Measurements from ENCODE around the gene ITGAD.
A peak's percentile ranks its signal among the peaks of the same experiment; 100 is the strongest.
"Not testable (repeated sequence)": the region's sequence is repeated elsewhere in the genome, so short reads cannot be mapped to it uniquely, and the experiment has no call there.

The ITGAD gene

DNA sequence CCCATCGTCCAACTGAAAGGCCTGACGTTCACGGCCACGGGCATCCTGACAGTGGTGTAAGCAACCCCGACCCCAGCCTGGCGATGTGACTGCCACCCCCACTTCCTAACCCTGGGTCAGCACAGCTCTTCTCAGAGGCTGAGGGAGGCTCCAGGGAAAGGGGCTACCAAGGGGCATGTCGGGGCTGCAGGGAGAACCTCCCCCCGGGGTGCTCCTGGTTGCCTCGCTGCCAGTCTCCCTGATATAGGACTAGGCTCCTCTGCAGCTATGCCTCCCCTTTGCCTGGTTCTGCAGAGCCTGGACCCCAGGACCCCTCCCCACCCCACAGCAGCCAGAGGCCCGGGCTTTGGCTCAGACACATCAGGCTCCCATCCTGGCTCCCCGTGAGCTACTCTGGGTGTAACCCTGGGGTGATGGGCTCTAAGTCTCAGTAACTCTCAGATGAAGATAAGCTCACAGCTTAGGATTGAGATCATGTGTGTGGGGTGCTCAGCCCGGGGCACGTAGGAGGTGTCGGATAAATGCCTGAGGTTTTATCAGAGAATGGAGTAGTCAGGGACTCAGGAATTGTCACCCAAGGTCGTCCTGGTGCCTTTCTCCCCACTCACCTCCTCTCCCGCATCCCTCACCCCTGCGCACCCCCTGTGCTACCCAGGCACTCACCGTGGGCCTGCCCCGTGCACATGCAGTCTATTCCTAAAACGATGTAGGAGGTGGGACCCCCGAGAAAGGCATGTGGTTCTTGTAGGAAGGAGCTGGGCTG lies 10.6 kb downstream of the ITGAD start:
- no peak for DNase-seq (ENCODE audit: low read depth)

DNA sequence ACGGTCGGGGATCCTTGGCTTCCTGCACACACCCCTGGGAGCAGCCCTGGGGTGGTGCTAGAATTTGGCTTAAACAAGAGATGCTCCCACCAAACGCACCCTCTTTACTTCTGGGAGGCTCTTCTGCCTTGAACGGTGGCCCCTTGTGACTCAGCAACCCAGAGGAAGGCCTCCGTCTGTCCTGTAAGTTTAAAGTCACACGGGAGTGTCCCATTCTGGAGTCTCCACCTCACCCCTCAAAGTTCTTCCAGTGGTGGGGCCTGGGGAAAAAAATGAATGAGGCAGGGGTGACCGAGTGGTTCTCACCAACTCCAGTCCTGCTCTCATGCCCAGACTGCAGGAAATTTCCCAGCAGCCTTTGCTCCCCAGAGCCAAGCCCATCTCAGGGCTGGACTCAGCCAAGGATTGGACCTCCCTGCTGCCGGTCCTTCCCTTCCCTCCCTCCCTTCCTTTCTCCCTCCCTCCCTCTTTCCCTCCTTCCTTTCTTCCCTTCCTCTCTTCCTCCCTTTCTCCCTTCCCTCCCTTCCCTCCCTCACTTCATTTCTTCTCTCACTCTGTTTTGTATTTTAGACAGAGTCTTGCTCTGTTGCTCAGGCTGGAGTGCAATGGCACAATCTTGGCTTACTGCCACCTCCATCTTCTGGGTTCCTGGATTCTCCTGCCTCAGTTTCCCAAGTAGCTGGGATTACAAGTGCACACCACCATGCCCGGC lies 11.4 kb downstream of the ITGAD start:
- no peak for DNase-seq (ENCODE audit: low read depth)

DNA sequence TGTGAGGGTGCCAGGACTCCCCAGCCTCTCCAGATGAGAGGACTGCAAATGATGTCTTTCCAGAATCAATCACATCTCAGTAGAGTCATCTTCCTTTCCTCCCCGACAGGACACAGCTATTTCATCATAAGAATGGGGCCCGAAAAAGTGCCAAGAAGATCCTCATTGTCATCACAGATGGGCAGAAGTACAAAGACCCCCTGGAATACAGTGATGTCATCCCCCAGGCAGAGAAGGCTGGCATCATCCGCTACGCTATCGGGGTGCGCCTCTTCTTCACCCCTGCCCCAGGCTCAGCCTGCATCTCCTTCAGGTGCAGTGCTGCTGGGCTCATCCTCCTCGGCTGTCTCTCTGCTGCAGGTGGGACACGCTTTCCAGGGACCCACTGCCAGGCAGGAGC lies 14.3 kb downstream of the ITGAD start:
- DNase-seq (ENCODE audit: low read depth), result no peak

DNA sequence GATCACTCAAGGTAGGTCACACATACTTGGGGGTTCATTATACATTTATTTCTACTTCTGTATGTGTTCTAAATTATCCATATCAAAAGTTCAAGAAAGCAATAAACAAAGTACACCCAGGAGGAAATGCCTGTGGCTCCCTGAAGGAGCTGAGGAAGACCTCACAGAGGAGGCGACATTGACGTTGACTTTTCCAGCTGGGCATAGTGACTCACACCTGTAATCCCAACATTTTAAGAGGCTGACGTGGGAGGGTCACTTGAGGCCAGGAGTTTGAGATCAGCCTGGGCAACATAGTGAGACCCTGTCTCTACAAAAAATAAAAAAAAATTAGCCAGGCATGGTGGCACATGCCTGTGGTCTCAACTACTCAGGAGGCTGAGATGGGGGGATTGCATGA lies 16.3 kb downstream of the ITGAD start:
- no peak for DNase-seq (ENCODE audit: low read depth)

DNA sequence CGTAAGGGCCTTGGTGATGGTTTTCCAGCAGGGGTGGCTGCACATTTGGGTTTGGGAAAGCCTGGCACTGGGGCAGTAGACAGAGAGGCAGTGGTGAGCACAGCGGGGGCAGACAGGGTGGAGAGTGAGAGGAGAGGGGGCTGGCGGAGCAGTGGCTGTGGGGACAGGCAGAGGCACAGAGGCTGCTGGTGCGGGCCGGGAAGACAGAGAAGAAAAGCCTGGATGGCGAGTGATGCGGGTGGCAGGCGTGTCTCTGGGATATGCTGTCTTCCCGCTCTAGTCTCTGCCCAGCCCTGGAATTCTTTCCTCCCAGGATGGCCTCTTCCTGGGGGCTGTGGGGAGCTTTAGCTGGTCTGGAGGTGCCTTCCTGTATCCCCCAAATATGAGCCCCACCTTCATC lies 16.9 kb downstream of the ITGAD start:
- DNase-seq (ENCODE audit: low read depth), result no peak

GRCh38 chr16:31411024-31411844 lies 18.1 kb downstream of the ITGAD start:
- no peak for DNase-seq (ENCODE audit: low read depth)

- DNase-seq (ENCODE audit: low read depth), result no peak
Measured at GRCh38 chr16:31412750-31413149, 19.6 kb downstream of the ITGAD start.

- DNase-seq (ENCODE audit: low read depth), result no peak
Measured at GRCh38 chr16:31413381-31413780, 20.2 kb downstream of the ITGAD start.

GRCh38 chr16:31413943-31414342 lies 20.8 kb downstream of the ITGAD start:
- DNase-seq (ENCODE audit: low read depth), result no peak

- DNase-seq (ENCODE audit: low read depth), result no peak
Measured at GRCh38 chr16:31414706-31415105, 21.6 kb downstream of the ITGAD start.

- no peak for DNase-seq (ENCODE audit: low read depth)
Measured at GRCh38 chr16:31416371-31416770, 23.2 kb downstream of the ITGAD start.

DNA sequence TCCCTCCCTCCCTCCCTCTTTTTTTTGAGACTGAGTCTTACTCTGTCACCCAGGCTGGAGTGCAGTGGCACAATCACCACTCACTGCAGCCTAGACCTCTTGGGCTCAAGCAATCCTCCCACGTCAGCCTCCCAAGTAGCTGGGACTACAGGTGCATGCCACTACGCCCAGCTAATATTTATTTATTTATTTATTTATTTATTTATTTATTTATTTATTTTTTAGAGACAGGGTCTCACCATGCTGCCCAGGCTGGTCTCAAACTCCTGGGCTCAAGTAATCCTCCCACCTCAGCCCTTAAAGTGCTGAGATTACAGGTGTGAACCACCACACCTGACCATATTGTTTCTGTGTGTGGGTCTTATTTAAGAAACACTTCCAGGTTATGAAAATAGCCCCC lies 23.9 kb downstream of the ITGAD start:
- DNase-seq (ENCODE audit: low read depth), result not testable (repeated sequence)

DNA sequence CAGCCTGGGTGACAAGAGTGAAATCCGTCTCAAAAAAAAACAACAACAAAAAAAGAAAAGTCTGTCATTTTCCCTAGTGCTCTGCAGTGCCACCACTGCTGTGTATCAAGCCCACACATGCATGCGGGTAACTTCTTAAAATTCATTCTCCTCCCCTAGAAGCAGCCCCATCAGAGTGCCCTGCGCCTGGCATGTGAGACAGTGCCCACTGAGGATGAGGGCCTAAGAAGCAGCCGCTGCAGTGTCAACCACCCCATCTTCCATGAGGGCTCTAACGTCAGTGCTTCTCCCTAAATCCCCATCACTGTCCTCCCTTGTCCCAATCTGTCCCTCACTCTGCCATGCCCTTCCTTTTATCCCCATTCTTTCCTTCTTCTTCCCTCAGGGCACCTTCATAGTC lies 24.8 kb downstream of the ITGAD start:
- no peak for DNase-seq (ENCODE audit: low read depth)

DNA sequence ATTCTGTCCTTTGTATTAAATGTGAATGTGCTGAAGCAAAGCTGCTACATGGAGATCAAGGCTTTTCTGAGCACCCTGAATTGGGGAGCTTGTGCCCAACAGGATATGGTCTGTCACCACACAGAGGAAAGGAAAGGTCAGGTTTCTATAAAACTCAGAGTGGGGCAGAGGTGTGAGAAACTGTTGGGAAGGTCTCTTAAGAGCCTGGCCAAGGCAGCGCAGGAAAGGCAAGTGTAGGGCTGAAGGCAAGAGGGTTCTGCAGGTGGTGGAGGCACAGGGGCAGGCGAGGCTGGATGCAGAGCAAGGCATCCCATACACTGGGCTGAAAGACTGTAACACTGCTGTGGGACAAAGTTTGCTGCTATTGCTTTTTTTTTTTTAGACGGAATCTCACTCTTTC lies 26.9 kb downstream of the ITGAD start:
- DNase-seq (ENCODE audit: low read depth), result no peak

DNA sequence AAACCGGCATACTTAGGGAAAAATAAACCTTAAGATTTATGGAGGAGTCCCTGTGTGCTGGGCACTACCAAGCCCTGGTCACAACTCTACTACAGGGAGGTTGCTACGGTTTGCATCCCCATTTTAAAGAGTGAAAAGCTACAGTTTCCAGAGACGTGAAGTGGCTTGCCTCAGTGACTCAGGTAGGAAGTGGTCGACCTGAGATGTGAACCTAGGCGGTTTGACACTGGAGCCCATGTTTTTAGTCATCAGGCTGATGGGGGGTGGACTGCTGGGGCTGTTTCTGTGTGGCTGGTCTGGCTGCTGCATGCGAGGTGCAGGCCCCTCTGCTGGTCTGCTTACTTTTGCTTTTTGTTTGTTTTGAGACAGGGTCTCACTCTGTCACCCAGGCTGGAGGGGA lies 28.5 kb downstream of the ITGAD start:
- no peak for DNase-seq (ENCODE audit: low read depth)

DNA sequence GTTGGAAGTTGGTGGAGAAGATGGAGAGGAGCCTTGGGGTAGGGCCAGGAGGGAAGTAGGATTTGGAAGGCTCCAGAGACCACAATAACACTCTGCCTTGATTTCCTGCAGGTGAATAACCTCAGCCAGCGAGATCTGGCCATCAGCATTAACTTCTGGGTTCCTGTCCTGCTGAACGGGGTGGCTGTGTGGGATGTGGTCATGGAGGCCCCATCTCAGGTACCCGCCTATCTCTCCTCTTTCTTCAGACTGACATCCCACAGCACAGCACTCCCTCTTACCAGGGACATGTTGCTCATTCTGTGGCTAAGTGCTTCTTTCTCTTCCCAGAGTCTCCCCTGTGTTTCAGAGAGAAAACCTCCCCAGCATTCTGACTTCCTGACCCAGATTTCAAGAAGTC lies 30.1 kb downstream of the ITGAD start:
- no peak for DNase-seq (ENCODE audit: low read depth)

- no peak for DNase-seq (ENCODE audit: low read depth)
Measured at GRCh38 chr16:31423801-31424200, 30.7 kb downstream of the ITGAD start.

GRCh38 chr16:31427441-31428278 lies 34.5 kb downstream of the ITGAD start:
- DNase-seq (ENCODE audit: low read depth), result peak; percentile 39

DNA sequence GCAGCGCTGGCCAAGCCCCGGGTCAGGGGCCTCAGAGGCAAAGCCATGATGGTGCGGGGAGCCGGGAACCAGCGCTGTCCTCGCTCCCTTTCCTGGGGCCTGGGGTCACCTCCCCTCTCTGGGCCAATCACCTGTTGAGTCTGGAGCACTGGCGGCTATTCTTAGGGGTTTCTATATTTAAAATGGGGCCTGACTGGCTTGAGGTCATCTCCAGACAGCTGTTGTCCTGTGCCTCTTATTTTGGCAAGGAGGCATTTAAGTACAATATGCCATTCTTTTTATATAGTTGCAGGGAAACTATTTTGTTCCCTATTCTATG lies 35.1 kb downstream of the ITGAD start, which contains the start of gene COX6A2:
COX6A2 (minus strand) TSS at position 82 of the 319 bp plus-strand sequence; CDS start at position 47, 35 bp downstream.
- no peak for DNase-seq (ENCODE audit: low read depth)

- DNase-seq (ENCODE audit: low read depth), result no peak
Measured at GRCh38 chr16:31428638-31429247, 35.6 kb downstream of the ITGAD start.

GRCh38 chr16:31429314-31429713 lies 36.2 kb downstream of the ITGAD start:
- DNase-seq (ENCODE audit: low read depth), result no peak

DNA sequence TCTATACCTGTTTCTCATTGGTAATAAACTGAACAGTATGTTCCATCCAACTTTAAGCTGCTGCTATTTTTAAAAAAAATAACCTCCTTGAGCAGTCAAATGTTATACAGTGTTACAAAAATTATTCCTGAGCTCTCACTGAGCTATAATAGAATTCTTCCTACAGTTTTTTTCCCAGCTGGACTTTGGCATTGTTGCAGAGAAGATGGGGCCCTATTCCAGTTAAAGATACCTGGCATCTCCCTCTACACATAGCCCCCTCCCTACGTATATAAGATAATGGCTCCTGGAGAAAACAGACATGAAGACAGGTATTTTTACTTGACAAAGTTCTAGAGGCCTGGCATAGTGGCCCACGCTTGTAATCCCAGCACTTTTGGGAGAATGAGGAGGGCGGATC lies 36.7 kb downstream of the ITGAD start:
- DNase-seq (ENCODE audit: low read depth), result no peak

Measured in stimulated activated CD8-positive, alpha-beta memory T cell treated with anti-CD3 and anti-CD28 coated beads, Interleukin-15, amount 100 ng/mL, for 24 hours (primary cell).